Gastrocnemius medialis (tissue), 4 donors: ENCODE measurements around the gene CEMP1. TPM values are rescaled to one million over a fixed set of nuclear protein-coding genes. Genes with fewer than 3 reads are reported as not detected.

ENCODE experiments used
- ATAC-seq, 2 donors: fragments of 150-250 bp; one replicate each; pipeline ENCODE4 v1.9.1; 2016
- DNase-seq, 2 donors: peaks; one replicate each; pipeline ENCODE4 v3.0.0-alpha.2; 2019
- H3K27ac ChIP-seq, 4 donors: fragments of 200-600 bp; sonication (generic); 1 replicate in 1 of 4; 2 replicates in 3 of 4; pipeline ENCODE4 v1.5.1; 2016 to 2018; ENCODE audit warnings: mild to moderate bottlenecking in 2 of 4, moderate library complexity in 1 of 4
- H3K27me3 ChIP-seq, 3 donors: fragments of 200-600 bp; sonication (generic) in 2 of 3; 1 replicate in 1 of 3; 2 replicates in 2 of 3; pipeline versions ENCODE4 v1.5.1 to v1.6.0; 2016 to 2019; ENCODE audit warnings: mild to moderate bottlenecking in 1 of 3, moderate library complexity in 1 of 3
- H3K36me3 ChIP-seq, 2 donors: fragments of 200-600 bp; sonication (generic) in 1 of 2; one replicate each; pipeline ENCODE4 v1.5.1; 2017 to 2018
- H3K4me1 ChIP-seq, 2 donors: fragments of 200-600 bp; sonication (generic) in 1 of 2; one replicate each; pipeline ENCODE4 v1.5.1; 2016 to 2017; ENCODE audit warnings: mild to moderate bottlenecking in 2 of 2
- H3K4me3 ChIP-seq, 4 donors: fragments of 200-600 bp; sonication (generic) in 3 of 4; 1 replicate in 1 of 4; 2 replicates in 3 of 4; pipeline ENCODE4 v1.5.1; 2016 to 2019; ENCODE audit warnings: mild to moderate bottlenecking in 2 of 4
- H3K9me3 ChIP-seq, 3 donors: fragments of 200-600 bp; sonication (generic) in 2 of 3; 1 replicate in 1 of 3; 2 replicates in 2 of 3; pipeline ENCODE4 v1.5.1; 2016 to 2019
- POLR2A ChIP-seq, 2 donors: fragments of 450-650 bp; IDR thresholded peaks; one replicate each; pipeline ENCODE4 v1.6.1; 2017; ENCODE audit warnings: antibody characterized with exemption in 2 of 2, mild to moderate bottlenecking in 2 of 2, moderate library complexity in 2 of 2
- in situ Hi-C, 4 donors: fragments of 200-750 bp; cut with MboI; loops; one replicate each; pipeline versions ENCODE4 v1.15.0 to v1.8.0; 2017; ENCODE audit warnings: low sequenced_read_pairs in 4 of 4
- intact Hi-C: fragments of 100-400 bp; cut with DNase I; formaldehyde crosslinking; loops from one replicate; pipeline ENCODE4 v1.15.1; 2023; ENCODE audit warnings: low total_unique reads
- total RNA-seq, 4 donors: library from RNA; depleted of rRNA; stranded (reverse); fragments of >200 nt; gene quantifications; one replicate each; pipeline versions ENCODE4 v1.1.0 to v1.2.3, GENCODE V29; 2016
- TF ChIP-seq, protein P1 (sequence below), 5 experiments: fragments of 450-650 bp in 3 of 5; fragments of 200-600 bp in 2 of 5; sonication (generic) in 2 of 5; IDR thresholded peaks in 4 of 5; conservative IDR thresholded peaks in 1 of 5; 1 replicate in 4 of 5; 2 replicates in 1 of 5; pipeline ENCODE4 v1.5.1; 2016 to 2019; ENCODE audit warnings: antibody characterized with exemption in 5 of 5, mild to moderate bottlenecking in 3 of 5, moderate library complexity in 3 of 5

The CEMP1 gene
- total RNA-seq, 4 donors from 2014 or later: not detected

DNA sequence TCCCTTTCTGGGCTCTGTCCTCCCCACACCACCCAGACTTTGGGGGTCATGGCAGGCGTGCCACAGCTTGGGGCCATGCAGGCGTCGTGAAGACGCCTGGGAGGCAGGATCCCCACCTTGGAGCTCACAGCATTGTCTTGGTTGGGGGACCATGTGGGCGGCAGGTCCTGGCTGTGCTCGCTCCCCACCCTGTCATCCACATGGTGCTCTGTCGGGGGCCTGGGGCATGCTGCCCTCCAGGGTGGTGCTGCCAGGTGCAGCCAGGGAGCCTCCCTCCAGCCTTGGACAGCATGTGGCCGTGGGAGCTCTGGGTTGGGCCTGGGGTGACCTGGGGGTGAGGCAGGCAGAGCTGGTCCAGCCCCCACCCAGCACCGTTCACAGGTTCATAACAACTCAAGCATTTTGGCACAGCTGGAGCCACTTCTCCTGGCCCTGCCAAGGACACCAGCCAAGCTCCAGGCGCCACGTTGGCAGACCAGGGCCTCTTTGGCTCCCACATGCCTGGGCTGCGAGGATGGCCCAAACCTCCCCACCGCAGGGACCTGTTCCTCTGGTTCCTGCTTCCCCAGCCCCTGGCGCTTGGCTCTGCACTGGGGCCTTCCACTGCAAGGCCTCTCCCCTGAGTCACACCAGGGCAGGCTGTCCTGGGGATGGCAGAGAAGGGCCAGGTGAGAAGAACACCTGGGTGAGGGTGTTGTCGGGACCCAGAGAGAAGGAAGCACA, 32.5 kb downstream of the CEMP1 start:
- in situ Hi-C loops: loop anchor here in 2 of 4 donors (10.0 to 25.0 kb wide), 2 partner anchors 154 to 161 kb away; partner anchors contain the start of gene ABCA3 (in 2 of the 2)
- H3K36me3 ChIP-seq: no peaks in the 10 kb centered on the region
- H3K9me3 ChIP-seq: no peaks in the 10 kb centered on the region
- no peaks in the 10 kb centered on the region for H3K27me3 ChIP-seq
- DNase-seq: peak in 1 of 2 donors; percentile 59
- peak in 1 of 2 donors; percentile 33 for ATAC-seq
- H3K27ac ChIP-seq: peak overlapping the region in 2 of 4 donors; percentile 29 to 71
- no peak overlapping the region for H3K4me3 ChIP-seq
- intact Hi-C loops: loop anchor here (5.0 kb wide), 1 partner anchor 36 kb away; the partner anchor contains the start of gene TEDC2
- peaks cover 30 to 36% of the 10 kb centered on the region in 2 donors for H3K4me1 ChIP-seq
- TF ChIP-seq POLR2A (IDR thresholded peaks at IDR 0.05): no peak
- TF ChIP-seq, protein P1, sequence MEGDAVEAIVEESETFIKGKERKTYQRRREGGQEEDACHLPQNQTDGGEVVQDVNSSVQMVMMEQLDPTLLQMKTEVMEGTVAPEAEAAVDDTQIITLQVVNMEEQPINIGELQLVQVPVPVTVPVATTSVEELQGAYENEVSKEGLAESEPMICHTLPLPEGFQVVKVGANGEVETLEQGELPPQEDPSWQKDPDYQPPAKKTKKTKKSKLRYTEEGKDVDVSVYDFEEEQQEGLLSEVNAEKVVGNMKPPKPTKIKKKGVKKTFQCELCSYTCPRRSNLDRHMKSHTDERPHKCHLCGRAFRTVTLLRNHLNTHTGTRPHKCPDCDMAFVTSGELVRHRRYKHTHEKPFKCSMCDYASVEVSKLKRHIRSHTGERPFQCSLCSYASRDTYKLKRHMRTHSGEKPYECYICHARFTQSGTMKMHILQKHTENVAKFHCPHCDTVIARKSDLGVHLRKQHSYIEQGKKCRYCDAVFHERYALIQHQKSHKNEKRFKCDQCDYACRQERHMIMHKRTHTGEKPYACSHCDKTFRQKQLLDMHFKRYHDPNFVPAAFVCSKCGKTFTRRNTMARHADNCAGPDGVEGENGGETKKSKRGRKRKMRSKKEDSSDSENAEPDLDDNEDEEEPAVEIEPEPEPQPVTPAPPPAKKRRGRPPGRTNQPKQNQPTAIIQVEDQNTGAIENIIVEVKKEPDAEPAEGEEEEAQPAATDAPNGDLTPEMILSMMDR (IDR thresholded peaks at IDR 0.05 in 4 of 5, conservative IDR thresholded peaks at IDR 0.05 in 1 of 5): no peak

DNA sequence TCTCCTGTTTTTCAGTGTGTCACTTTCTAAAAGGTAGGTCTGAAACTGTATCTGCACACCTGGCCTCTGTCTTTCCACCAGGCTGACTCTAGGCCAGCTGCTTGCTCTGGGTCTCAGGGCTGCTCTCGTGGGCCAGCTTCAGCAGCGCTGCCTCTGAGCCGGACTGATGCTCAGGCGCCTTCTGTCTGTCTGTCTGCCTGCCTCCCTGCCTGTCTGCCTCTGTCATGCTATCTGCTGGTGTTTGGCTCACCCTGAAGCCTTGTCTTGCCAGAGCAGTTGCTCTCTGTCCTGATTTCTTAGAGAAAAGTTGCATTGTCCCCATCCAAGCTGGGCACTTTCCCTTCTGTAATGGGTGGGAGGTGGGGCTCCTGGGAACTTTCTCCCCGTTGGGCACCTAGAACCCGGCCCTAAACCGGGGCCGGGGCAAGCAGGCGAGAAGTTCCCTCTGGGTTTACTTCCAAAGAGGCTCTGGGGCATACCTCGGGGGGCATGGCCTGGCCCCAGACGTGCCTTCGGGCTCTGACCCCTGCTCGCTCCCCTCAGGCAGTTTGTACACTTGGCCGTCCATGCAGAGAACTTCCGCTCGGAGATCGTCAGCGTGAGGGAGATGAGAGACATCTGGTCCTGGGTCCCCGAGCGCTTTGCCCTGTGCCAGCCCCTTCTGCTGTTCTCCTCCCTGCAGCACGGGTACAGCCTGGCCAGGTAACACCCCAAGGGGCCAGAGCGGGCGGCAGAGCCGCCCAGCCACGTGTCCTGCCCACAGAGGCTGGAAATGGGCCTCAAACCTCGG, 33.3 kb downstream of the CEMP1 start:
- no peak overlapping the region for H3K4me3 ChIP-seq
- H3K27ac ChIP-seq: peak overlapping the region; percentile 11 to 71 (median 31)
- no peaks in the 10 kb centered on the region for H3K27me3 ChIP-seq
- H3K9me3 ChIP-seq: no peaks in the 10 kb centered on the region
- peaks cover 30 to 36% of the 10 kb centered on the region in 2 donors for H3K4me1 ChIP-seq
- ATAC-seq (peak in 1 of 2 donors; percentile 22), DNase-seq (no peak)
- intact Hi-C loops: loop anchor here (5.0 kb wide), 1 partner anchor 36 kb away; the partner anchor contains the start of gene TEDC2
- TF ChIP-seq, protein P1 (IDR thresholded peaks at IDR 0.05 in 4 of 5, conservative IDR thresholded peaks at IDR 0.05 in 1 of 5): no peak
- TF ChIP-seq POLR2A (IDR thresholded peaks at IDR 0.05): no peak
- H3K36me3 ChIP-seq: no peaks in the 10 kb centered on the region
- in situ Hi-C loops: loop anchor here in 2 of 4 donors (10.0 to 25.0 kb wide), 2 partner anchors 153 to 161 kb away; partner anchors contain the start of gene ABCA3 (in 2 of the 2)

DNA sequence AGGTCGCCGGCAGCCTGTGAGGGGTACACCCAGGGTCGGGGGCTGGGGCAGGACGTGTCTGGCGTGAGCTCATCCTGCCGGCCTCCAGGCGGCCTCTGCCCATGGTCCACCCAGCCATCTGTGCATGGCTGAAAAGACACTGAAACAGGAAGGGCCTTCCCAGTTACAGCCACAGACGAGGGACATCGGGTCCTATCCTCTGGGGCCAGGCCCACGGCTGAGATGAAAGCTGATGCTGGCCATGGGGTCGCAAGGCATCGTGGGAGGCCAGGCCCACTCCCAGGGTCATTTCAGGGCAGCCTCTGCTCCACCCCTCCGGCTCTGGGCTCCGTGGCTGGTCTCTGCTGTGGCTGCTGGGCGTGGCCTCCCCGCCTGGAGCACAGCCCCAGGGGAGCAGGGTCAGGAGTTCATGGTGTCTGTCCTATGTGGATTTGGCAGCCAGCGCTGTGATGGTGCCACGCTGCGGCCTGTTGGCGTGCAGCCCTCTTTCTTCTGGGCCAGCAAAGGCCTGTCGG, 34.0 kb downstream of the CEMP1 start:
- intact Hi-C loops (loop anchor here (5.0 kb wide), 1 partner anchor 35 kb away; the partner anchor contains the start of gene TEDC2), in situ Hi-C loops (loop anchor here in 2 of 4 donors (10.0 to 25.0 kb wide), 2 partner anchors 152 to 160 kb away; partner anchors contain the start of gene ABCA3 (in 2 of the 2))
- H3K27ac ChIP-seq: peak overlapping the region in 3 of 4 donors; percentile 11 to 71 (median 46)
- H3K27me3 ChIP-seq: no peaks in the 10 kb centered on the region
- no peaks in the 10 kb centered on the region for H3K9me3 ChIP-seq
- H3K4me1 ChIP-seq: peaks cover 30 to 36% of the 10 kb centered on the region in 2 donors
- no peaks in the 10 kb centered on the region for H3K36me3 ChIP-seq
- peak in 1 of 2 donors; percentile 81 for DNase-seq
- TF ChIP-seq, protein P1 (IDR thresholded peaks at IDR 0.05 in 4 of 5, conservative IDR thresholded peaks at IDR 0.05 in 1 of 5): no peak
- no peak for TF ChIP-seq POLR2A (IDR thresholded peaks at IDR 0.05)
- peak; percentile 16 to 77 for ATAC-seq
- H3K4me3 ChIP-seq: no peak overlapping the region
